ENCODE measurements around the gene INSYN2B. TPM values are rescaled to one million over a fixed set of nuclear protein-coding genes. Genes with fewer than 3 reads are reported as not detected.

Gene INSYN2B
- total RNA-seq, 1 donor from 2014 or later = not detected

- Histone ChIP-seq H3K27me3 (ENCODE audit: low read depth) (no peaks in the 10 kb centered on the region), H3K27ac (no peak overlapping the region), H3K36me3 (no peaks in the 10 kb centered on the region), H3K9me3 (no peaks in the 10 kb centered on the region), H3K4me3 (no peak overlapping the region), H3K4me1 (no peaks in the 10 kb centered on the region)
- intact Hi-C loops (cut with DNase I) = no loop called here
- no peak for ATAC-seq
- no peak for DNase-seq
- TF ChIP-seq CTCF (IDR thresholded peaks at IDR 0.05) = no peak
Observed at GRCh38 chr5:169943026-169943425, 37.3 kb downstream of the INSYN2B start.

- H3K27ac ChIP-seq = no peak overlapping the region
- DNase-seq = no peak
- no peak overlapping the region for H3K4me3 ChIP-seq
- H3K9me3 ChIP-seq = no peaks in the 10 kb centered on the region
- no peaks in the 10 kb centered on the region for H3K27me3 ChIP-seq (ENCODE audit: low read depth)
- ATAC-seq = no peak
- no peaks in the 10 kb centered on the region for H3K4me1 ChIP-seq
- intact Hi-C loops (cut with DNase I) = no loop called here
- TF ChIP-seq CTCF (IDR thresholded peaks at IDR 0.05) = no peak
- H3K36me3 ChIP-seq = no peaks in the 10 kb centered on the region
Observed at GRCh38 chr5:169942181-169942580, 38.1 kb downstream of the INSYN2B start.

GRCh38 chr5:169941542-169941941 is 38.8 kb downstream of the INSYN2B start:
- DNase-seq = no peak
- no peaks in the 10 kb centered on the region for H3K36me3 ChIP-seq
- intact Hi-C loops (cut with DNase I) = no loop called here

GRCh38 chr5:169939731-169940130 is 40.6 kb downstream of the INSYN2B start:
- no peaks in the 10 kb centered on the region for H3K9me3 ChIP-seq
- no peaks in the 10 kb centered on the region for H3K36me3 ChIP-seq
- no peak overlapping the region for H3K27ac ChIP-seq
- H3K27me3 ChIP-seq (ENCODE audit: low read depth) = no peaks in the 10 kb centered on the region
- no peaks in the 10 kb centered on the region for H3K4me1 ChIP-seq
- ATAC-seq = no peak
- TF ChIP-seq CTCF (IDR thresholded peaks at IDR 0.05) = no peak
- intact Hi-C loops (cut with DNase I) = no loop called here
- H3K4me3 ChIP-seq = no peak overlapping the region
- no peak for DNase-seq

More at GRCh38 chr5:169941542-169941941, 38.8 kb downstream of the INSYN2B start:
- H3K27me3 ChIP-seq (ENCODE audit: low read depth) = no peaks in the 10 kb centered on the region
- H3K27ac ChIP-seq = no peak overlapping the region
- no peaks in the 10 kb centered on the region for H3K9me3 ChIP-seq
- ATAC-seq = no peak
- no peak overlapping the region for H3K4me3 ChIP-seq
- no peaks in the 10 kb centered on the region for H3K4me1 ChIP-seq
- TF ChIP-seq CTCF (IDR thresholded peaks at IDR 0.05) = no peak

- TF ChIP-seq CTCF (IDR thresholded peaks at IDR 0.05) = no peak
- no peak overlapping the region for H3K27ac ChIP-seq
- intact Hi-C loops (cut with DNase I) = no loop called here
Observed at GRCh38 chr5:169938439-169938838, 41.9 kb downstream of the INSYN2B start.

GRCh38 chr5:169935762-169936161 is 44.5 kb downstream of the INSYN2B start:
- H3K27ac ChIP-seq = no peak overlapping the region
- no peak for DNase-seq
- intact Hi-C loops (cut with DNase I) = no loop called here
- no peaks in the 10 kb centered on the region for H3K27me3 ChIP-seq (ENCODE audit: low read depth)
- H3K4me1 ChIP-seq = no peaks in the 10 kb centered on the region
- TF ChIP-seq CTCF (IDR thresholded peaks at IDR 0.05) = no peak
- ATAC-seq = no peak
- no peak overlapping the region for H3K4me3 ChIP-seq
- H3K36me3 ChIP-seq = no peaks in the 10 kb centered on the region
- H3K9me3 ChIP-seq = no peaks in the 10 kb centered on the region

More at GRCh38 chr5:169938439-169938838, 41.9 kb downstream of the INSYN2B start:
- Histone ChIP-seq H3K4me3 (no peak overlapping the region), H3K9me3 (no peaks in the 10 kb centered on the region), H3K4me1 (no peaks in the 10 kb centered on the region), H3K27me3 (ENCODE audit: low read depth) (no peaks in the 10 kb centered on the region), H3K36me3 (no peaks in the 10 kb centered on the region)
- no peak for DNase-seq
- ATAC-seq = no peak
